Neural cell (in vitro differentiated cells): ENCODE results near the gene PYGM. TPM values are rescaled to one million over a fixed set of nuclear protein-coding genes. Genes with fewer than 3 reads are reported as not detected.

Source experiments
- H2AFZ ChIP-seq: fragments of 200-600, 300-800 bp; sonication (generic), shearing (Covaris generic); 2 replicates; pipeline ENCODE4 v1.6.0; 2014; ENCODE audit warnings: low read depth, mild to moderate bottlenecking, antibody characterized with exemption, low read length, moderate library complexity
- H3F3A ChIP-seq: fragments of 200-600 bp; shearing (Covaris generic); 2 replicates; pipeline ENCODE4 v1.6.1; 2016; ENCODE audit warnings: mild to moderate bottlenecking, moderate library complexity, mixed read lengths, antibody characterized with exemption, low read length; ENCODE audit not compliant: insufficient read depth, poor library complexity, severe bottlenecking
- H3K27ac ChIP-seq: fragments of 200-600, 300-800 bp; sonication (generic), shearing (Covaris generic); 2 replicates; pipeline ENCODE4 v1.5.1; 2014; ENCODE audit warnings: mild to moderate bottlenecking, low read length, moderate library complexity
- H3K27me3 ChIP-seq: fragments of 300-800, 200-600 bp; sonication (generic), shearing (Covaris generic); 2 replicates; pipeline ENCODE4 v1.6.0; 2014; ENCODE audit warnings: mild to moderate bottlenecking, low read depth, low read length, moderate library complexity; ENCODE audit not compliant: insufficient read depth
- H3K36me3 ChIP-seq: fragments of 300-800, 200-600 bp; sonication (generic), shearing (Covaris generic); 2 replicates; pipeline ENCODE4 v1.5.1; 2014; ENCODE audit warnings: mild to moderate bottlenecking, antibody characterized with exemption, low read length, moderate library complexity; ENCODE audit not compliant: insufficient read depth
- H3K4me2 ChIP-seq: fragments of 300-800, 200-600 bp; sonication (generic), shearing (Covaris generic); 2 replicates; pipeline ENCODE4 v1.6.0; 2014; ENCODE audit warnings: mild to moderate bottlenecking, low read length
- H3K4me3 ChIP-seq: fragments of 300-800, 200-600 bp; sonication (generic), shearing (Covaris generic); 2 replicates; pipeline ENCODE4 v1.5.1; 2014; ENCODE audit warnings: mild to moderate bottlenecking, low read length, moderate library complexity
- H3K79me2 ChIP-seq: fragments of 200-600 bp; shearing (Covaris generic); replicated peaks from 2 replicates; pipeline ENCODE4 v1.6.0; 2014; ENCODE audit warnings: mild to moderate bottlenecking, low read length, moderate library complexity; ENCODE audit not compliant: insufficient read depth
- H3K9ac ChIP-seq: fragments of 300-800, 200-600 bp; sonication (generic), shearing (Covaris generic); 2 replicates; pipeline ENCODE4 v1.6.1; 2016; ENCODE audit warnings: mild to moderate bottlenecking, low read length, mixed read lengths
- H3K9me2 ChIP-seq: fragments of 200-600 bp; shearing (Covaris generic); 2 replicates; pipeline ENCODE4 v1.6.1; 2016; ENCODE audit warnings: mild to moderate bottlenecking, low read length, mixed read lengths; ENCODE audit not compliant: insufficient read depth
- H3K9me3 ChIP-seq: fragments of 200-600, 300-800 bp; sonication (generic), shearing (Covaris generic); 2 replicates; pipeline ENCODE4 v1.6.1; 2016; ENCODE audit warnings: mild to moderate bottlenecking, mixed run types, low read length, moderate library complexity, mixed read lengths
- H4K20me1 ChIP-seq: fragments of 200-600 bp; shearing (Covaris generic); 2 replicates; pipeline ENCODE4 v1.6.1; 2016; ENCODE audit warnings: mild to moderate bottlenecking, mixed run types; ENCODE audit not compliant: insufficient read depth
- EP300 ChIP-seq: fragments of 450-650 bp; conservative IDR thresholded peaks from 2 replicates; pipeline ENCODE4 v1.6.1; 2014; ENCODE audit warnings: antibody characterized with exemption, mild to moderate bottlenecking, moderate library complexity; ENCODE audit not compliant: poor library complexity, severe bottlenecking
- EZH2 ChIP-seq: fragments of 200-600, 300-800 bp; shearing (Covaris generic), sonication (generic); IDR thresholded peaks from 2 replicates; pipeline ENCODE4 v1.6.1; 2014; ENCODE audit warnings: antibody characterized with exemption, low read length, borderline replicate concordance, mild to moderate bottlenecking; ENCODE audit not compliant: insufficient read depth, poor library complexity, severe bottlenecking
- MXI1 ChIP-seq: fragments of 450-650 bp; conservative IDR thresholded peaks from 2 replicates; pipeline ENCODE4 v1.6.1; 2014; ENCODE audit warnings: antibody characterized with exemption, mild to moderate bottlenecking; ENCODE audit not compliant: poor library complexity, severe bottlenecking
- POLR2AphosphoS5 ChIP-seq: IDR thresholded peaks from 2 replicates; pipeline ENCODE4 v1.6.1; 2012
- RAD21 ChIP-seq: fragments of 450-650 bp; conservative IDR thresholded peaks from 2 replicates; pipeline ENCODE4 v1.6.1; 2014; ENCODE audit warnings: antibody characterized with exemption, mild to moderate bottlenecking, moderate library complexity
- SMC3 ChIP-seq: fragments of 450-650 bp; conservative IDR thresholded peaks from 2 replicates; pipeline ENCODE4 v1.6.1; 2014; ENCODE audit warnings: antibody characterized with exemption, mild to moderate bottlenecking, moderate library complexity; ENCODE audit not compliant: poor library complexity
- TAF1 ChIP-seq: IDR thresholded peaks from 2 replicates; pipeline ENCODE4 v1.6.1; 2012; ENCODE audit warnings: low read depth
- polyA plus RNA-seq: library from polyadenylated mRNA; depleted of rRNA; stranded (reverse); fragments of >200 nt; gene quantifications from 2 replicates; pipeline ENCODE4 v1.2.3, GENCODE V29; 2014
- TF ChIP-seq, protein P1 (sequence below): fragments of 450-650 bp; IDR thresholded peaks from 2 replicates; pipeline ENCODE4 v1.5.1; 2014; ENCODE audit warnings: antibody characterized with exemption, mild to moderate bottlenecking, moderate library complexity; ENCODE audit not compliant: poor library complexity, severe bottlenecking
- TF ChIP-seq, protein P2 (sequence below): IDR thresholded peaks from 2 replicates; pipeline ENCODE4 v1.6.1; 2012; ENCODE audit warnings: borderline replicate concordance

Gene PYGM
- polyA plus RNA-seq, 1 donor from 2014 or later, result 0.43 TPM

DNA sequence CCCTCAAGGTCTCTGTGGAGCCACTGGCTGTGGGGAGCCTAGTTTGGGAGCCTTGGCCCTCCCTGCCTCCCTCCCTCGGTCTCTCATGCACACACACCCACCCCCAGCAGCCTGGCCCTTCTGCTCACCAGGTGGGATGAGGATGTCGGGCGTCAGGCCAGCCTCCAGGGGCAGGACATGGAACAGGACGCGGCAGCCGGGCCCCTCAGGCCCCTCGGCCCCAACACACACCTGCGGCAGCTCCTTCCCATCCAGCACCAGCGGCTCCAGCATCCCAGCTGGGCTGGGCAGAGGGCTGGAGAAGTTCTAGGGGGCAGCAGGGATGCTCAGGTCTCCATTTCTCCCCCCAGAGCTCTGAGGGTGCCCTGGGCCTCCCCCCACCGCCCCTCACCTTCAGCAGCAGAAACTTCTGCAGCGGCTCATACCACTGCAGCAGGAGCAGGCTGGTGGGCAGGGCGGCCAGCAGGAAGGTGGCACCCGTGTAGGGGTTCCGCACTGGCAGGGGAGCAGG, 32.1 kb upstream of the PYGM start:
- Histone ChIP-seq H3K27ac (no peak overlapping the region), H2AFZ (no peak overlapping the region), H3K36me3 (no peaks in the 10 kb centered on the region), H3K79me2 (no peaks in the 10 kb centered on the region), H3K9me3 (no peaks in the 10 kb centered on the region), H3K27me3 (no peaks in the 10 kb centered on the region), H3K4me3 (no peak overlapping the region), H3F3A (no peaks in the 10 kb centered on the region), H3K4me2 (no peak overlapping the region), H4K20me1 (no peaks in the 10 kb centered on the region), H3K9me2 (no peaks in the 10 kb centered on the region), H3K9ac (no peak overlapping the region)
- TF ChIP-seq EP300 (no peak), SMC3 (no peak), MXI1 (no peak)
- TF ChIP-seq, protein P1, sequence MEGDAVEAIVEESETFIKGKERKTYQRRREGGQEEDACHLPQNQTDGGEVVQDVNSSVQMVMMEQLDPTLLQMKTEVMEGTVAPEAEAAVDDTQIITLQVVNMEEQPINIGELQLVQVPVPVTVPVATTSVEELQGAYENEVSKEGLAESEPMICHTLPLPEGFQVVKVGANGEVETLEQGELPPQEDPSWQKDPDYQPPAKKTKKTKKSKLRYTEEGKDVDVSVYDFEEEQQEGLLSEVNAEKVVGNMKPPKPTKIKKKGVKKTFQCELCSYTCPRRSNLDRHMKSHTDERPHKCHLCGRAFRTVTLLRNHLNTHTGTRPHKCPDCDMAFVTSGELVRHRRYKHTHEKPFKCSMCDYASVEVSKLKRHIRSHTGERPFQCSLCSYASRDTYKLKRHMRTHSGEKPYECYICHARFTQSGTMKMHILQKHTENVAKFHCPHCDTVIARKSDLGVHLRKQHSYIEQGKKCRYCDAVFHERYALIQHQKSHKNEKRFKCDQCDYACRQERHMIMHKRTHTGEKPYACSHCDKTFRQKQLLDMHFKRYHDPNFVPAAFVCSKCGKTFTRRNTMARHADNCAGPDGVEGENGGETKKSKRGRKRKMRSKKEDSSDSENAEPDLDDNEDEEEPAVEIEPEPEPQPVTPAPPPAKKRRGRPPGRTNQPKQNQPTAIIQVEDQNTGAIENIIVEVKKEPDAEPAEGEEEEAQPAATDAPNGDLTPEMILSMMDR, result no peak

DNA sequence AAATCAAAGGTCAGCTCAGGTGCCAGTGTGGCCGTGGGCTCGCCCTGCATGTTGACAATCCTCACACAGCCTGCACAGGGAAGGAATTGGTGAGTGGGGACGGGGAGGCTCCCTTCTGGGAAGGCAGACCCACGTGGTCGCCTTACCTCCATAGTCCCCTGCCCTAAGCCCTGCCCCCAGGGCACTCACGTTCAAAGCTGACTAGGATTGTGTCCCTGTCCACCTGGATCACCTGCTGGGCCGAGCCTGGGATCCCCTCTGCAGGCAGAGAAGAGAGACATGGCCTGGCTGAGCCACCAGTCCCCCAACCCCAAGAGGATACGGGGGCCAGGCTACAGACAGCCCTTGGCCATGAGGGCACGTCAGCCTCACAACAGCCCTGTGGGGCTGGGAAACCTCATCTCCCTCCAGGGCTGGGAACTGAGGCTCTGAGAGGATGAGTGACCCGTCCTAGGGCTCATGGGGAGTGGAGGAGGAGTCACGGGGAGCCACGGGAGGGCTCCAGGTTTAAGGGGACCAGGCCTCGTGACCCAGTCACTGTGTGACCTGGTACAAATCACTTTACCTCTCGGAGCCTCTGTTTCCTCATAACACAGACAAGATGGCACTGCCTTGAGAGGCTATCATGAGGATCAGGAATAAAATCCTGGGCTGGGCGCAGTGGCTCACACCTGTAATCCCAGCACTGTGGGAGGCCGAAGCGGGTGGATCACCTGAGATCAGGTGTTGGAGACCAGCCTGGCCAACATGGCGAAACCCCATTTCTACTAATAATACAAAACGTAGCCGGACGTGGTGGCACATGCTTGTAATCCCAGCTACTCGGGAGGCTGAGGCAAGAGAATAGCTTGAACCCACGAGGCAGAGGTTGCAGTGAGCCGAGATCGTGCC, 30.7 kb upstream of the PYGM start:
- TF ChIP-seq, protein P1, result no peak
- TF ChIP-seq, protein P2, sequence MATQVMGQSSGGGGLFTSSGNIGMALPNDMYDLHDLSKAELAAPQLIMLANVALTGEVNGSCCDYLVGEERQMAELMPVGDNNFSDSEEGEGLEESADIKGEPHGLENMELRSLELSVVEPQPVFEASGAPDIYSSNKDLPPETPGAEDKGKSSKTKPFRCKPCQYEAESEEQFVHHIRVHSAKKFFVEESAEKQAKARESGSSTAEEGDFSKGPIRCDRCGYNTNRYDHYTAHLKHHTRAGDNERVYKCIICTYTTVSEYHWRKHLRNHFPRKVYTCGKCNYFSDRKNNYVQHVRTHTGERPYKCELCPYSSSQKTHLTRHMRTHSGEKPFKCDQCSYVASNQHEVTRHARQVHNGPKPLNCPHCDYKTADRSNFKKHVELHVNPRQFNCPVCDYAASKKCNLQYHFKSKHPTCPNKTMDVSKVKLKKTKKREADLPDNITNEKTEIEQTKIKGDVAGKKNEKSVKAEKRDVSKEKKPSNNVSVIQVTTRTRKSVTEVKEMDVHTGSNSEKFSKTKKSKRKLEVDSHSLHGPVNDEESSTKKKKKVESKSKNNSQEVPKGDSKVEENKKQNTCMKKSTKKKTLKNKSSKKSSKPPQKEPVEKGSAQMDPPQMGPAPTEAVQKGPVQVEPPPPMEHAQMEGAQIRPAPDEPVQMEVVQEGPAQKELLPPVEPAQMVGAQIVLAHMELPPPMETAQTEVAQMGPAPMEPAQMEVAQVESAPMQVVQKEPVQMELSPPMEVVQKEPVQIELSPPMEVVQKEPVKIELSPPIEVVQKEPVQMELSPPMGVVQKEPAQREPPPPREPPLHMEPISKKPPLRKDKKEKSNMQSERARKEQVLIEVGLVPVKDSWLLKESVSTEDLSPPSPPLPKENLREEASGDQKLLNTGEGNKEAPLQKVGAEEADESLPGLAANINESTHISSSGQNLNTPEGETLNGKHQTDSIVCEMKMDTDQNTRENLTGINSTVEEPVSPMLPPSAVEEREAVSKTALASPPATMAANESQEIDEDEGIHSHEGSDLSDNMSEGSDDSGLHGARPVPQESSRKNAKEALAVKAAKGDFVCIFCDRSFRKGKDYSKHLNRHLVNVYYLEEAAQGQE, result no peak
- TF ChIP-seq EP300 (no peak), MXI1 (no peak), RAD21 (no peak), EZH2 (no peak), POLR2AphosphoS5 (no peak), SMC3 (no peak), TAF1 (no peak)
- Histone ChIP-seq H3K79me2 (no peaks in the 10 kb centered on the region), H3K9me3 (no peaks in the 10 kb centered on the region), H3K4me2 (no peak overlapping the region), H3K27me3 (no peaks in the 10 kb centered on the region), H3K9ac (no peak overlapping the region), H3K36me3 (no peaks in the 10 kb centered on the region), H3K9me2 (no peaks in the 10 kb centered on the region), H3K4me3 (no peak overlapping the region), H3F3A (no peaks in the 10 kb centered on the region), H3K27ac (no peak overlapping the region), H2AFZ (no peak overlapping the region), H4K20me1 (no peaks in the 10 kb centered on the region)
